Loucy (cell line): ENCODE measurements around the gene XRCC1.

Experiments used
- H2AFZ ChIP-seq: fragments of 200-600 bp; sonication (generic); 2 replicates; pipeline ENCODE4 v1.6.0; 2016; ENCODE audit warnings: antibody characterized with exemption, mild to moderate bottlenecking, low read length, moderate library complexity
- H3F3A ChIP-seq: fragments of 200-600 bp; 2 replicates; pipeline ENCODE4 v1.6.0; 2016; ENCODE audit warnings: antibody characterized with exemption, low read depth, mild to moderate bottlenecking
- H3K27me3 ChIP-seq: fragments of 200-600 bp; sonication (generic); 2 replicates; pipeline ENCODE4 v1.6.1; 2014; ENCODE audit warnings: low read length, mild to moderate bottlenecking; ENCODE audit not compliant: insufficient read depth, poor library complexity, severe bottlenecking
- H3K36me3 ChIP-seq: fragments of 200-600 bp; sonication (generic); 2 replicates; pipeline ENCODE4 v1.6.1; 2016; ENCODE audit warnings: low read length; ENCODE audit not compliant: insufficient read depth
- H3K4me1 ChIP-seq: fragments of 200-600 bp; sonication (generic); 2 replicates; pipeline ENCODE4 v1.5.1; 2014; ENCODE audit warnings: low read length, mild to moderate bottlenecking; ENCODE audit not compliant: insufficient read depth, poor library complexity, severe bottlenecking
- H3K4me2 ChIP-seq: fragments of 200-600 bp; sonication (generic); 2 replicates; pipeline ENCODE4 v1.6.0; 2014; ENCODE audit warnings: antibody characterized with exemption, low read length, low read depth, mild to moderate bottlenecking; ENCODE audit not compliant: poor library complexity, severe bottlenecking
- H3K4me3 ChIP-seq: fragments of 200-600 bp; sonication (generic); 2 replicates; pipeline ENCODE4 v1.5.1; 2014; ENCODE audit warnings: low read length, mild to moderate bottlenecking, mixed read lengths; ENCODE audit not compliant: poor library complexity, severe bottlenecking
- H3K79me2 ChIP-seq: fragments of 200-600 bp; sonication (generic); 2 replicates; pipeline ENCODE4 v1.6.1; 2014; ENCODE audit warnings: low read length; ENCODE audit not compliant: insufficient read depth
- H3K9ac ChIP-seq: fragments of 200-600 bp; sonication (generic); 2 replicates; pipeline ENCODE4 v1.6.0; 2014; ENCODE audit warnings: mild to moderate bottlenecking, low read depth, low read length, moderate library complexity; ENCODE audit not compliant: poor library complexity, severe bottlenecking
- H3K9me2 ChIP-seq: fragments of 200-600 bp; sonication (generic); replicated peaks from 2 replicates; pipeline ENCODE4 v1.6.1; 2016; ENCODE audit warnings: low read depth, low read length, mixed read lengths
- H3K9me3 ChIP-seq: fragments of 200-600 bp; sonication (generic); 2 replicates; pipeline ENCODE4 v1.6.1; 2014; ENCODE audit warnings: mild to moderate bottlenecking, antibody characterized with exemption, low read length, low read depth; ENCODE audit not compliant: insufficient read depth
- H4K20me1 ChIP-seq: fragments of 200-600 bp; sonication (generic); 2 replicates; pipeline ENCODE4 v1.6.0; 2014; ENCODE audit warnings: antibody characterized with exemption, low read length, mild to moderate bottlenecking; ENCODE audit not compliant: insufficient read depth, poor library complexity, severe bottlenecking
- EZH2phosphoT487 ChIP-seq: fragments of 200-600 bp; IDR thresholded peaks from 2 replicates; pipeline ENCODE4 v1.6.1; 2018; ENCODE audit warnings: antibody characterized with exemption, mild to moderate bottlenecking, moderate library complexity, borderline replicate concordance
- TF ChIP-seq, protein P1 (sequence below): fragments of 200-600 bp; sonication (generic); conservative IDR thresholded peaks from 2 replicates; pipeline ENCODE4 v1.5.1; 2014; ENCODE audit warnings: mild to moderate bottlenecking, antibody characterized with exemption, low read length

Gene XRCC1

DNA sequence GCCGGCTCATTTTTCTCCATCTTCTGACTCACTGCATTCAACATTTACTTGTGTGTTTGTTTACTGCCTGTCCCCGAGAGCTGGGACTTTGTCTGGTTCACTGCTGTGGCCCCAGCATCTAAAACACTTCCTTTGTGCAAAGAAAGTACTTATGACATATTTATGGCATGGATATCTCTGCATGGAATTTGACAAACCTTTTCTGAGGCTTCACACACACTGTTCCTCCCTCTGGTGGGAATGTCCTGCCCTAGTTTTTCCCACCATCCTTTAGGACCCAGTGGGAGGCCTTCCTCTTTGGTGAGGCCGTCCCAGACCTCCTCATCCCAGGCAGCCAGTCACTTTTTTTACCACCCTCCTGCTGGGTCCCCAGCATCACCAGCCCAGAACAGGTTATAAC, 35.2 kb upstream of the XRCC1 start:
- Histone ChIP-seq H3K4me2 (no peak overlapping the region), H3K79me2 (peaks cover 64% of the 10 kb centered on the region), H3K36me3 (peaks cover 51% of the 10 kb centered on the region; the same call in 1 of the 2 replicates), H4K20me1 (peaks cover 31% of the 10 kb centered on the region), H3K27me3 (no peaks in the 10 kb centered on the region), H2AFZ (no peak overlapping the region), H3K9ac (no peak overlapping the region), H3K4me3 (no peak overlapping the region), H3K4me1 (peaks cover 5% of the 10 kb centered on the region), H3K9me2 (no peaks in the 10 kb centered on the region), H3F3A (no peaks in the 10 kb centered on the region), H3K9me3 (no peaks in the 10 kb centered on the region)
- TF ChIP-seq EZH2phosphoT487: no peak
- TF ChIP-seq, protein P1, sequence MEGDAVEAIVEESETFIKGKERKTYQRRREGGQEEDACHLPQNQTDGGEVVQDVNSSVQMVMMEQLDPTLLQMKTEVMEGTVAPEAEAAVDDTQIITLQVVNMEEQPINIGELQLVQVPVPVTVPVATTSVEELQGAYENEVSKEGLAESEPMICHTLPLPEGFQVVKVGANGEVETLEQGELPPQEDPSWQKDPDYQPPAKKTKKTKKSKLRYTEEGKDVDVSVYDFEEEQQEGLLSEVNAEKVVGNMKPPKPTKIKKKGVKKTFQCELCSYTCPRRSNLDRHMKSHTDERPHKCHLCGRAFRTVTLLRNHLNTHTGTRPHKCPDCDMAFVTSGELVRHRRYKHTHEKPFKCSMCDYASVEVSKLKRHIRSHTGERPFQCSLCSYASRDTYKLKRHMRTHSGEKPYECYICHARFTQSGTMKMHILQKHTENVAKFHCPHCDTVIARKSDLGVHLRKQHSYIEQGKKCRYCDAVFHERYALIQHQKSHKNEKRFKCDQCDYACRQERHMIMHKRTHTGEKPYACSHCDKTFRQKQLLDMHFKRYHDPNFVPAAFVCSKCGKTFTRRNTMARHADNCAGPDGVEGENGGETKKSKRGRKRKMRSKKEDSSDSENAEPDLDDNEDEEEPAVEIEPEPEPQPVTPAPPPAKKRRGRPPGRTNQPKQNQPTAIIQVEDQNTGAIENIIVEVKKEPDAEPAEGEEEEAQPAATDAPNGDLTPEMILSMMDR: no peak

DNA sequence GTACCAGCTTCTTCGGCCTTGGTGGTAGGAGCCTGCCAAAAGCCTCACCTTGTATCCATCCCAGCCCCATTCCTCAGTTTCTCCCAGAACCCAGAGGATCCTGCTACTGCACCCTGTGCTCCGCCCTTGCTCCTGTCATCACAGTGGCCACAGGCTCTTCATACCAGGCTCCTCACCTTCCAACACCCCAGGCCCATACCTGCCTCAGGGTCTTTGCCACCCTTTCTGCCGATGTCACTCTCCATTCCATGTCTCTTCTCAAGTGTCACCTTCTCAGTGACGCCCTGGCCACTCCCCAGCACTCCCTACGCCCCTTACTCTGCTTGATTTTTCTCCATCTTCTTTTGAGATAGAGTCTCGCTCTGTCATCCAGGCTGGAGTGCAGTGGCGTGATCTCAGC, 34.5 kb upstream of the XRCC1 start:
- Histone ChIP-seq H3K9me3 (no peaks in the 10 kb centered on the region), H3K4me3 (no peak overlapping the region), H2AFZ (no peak overlapping the region), H3K36me3 (peaks cover 52% of the 10 kb centered on the region; the same call in 1 of the 2 replicates), H3K9ac (no peak overlapping the region), H3K4me1 (peaks cover 3% of the 10 kb centered on the region), H3K4me2 (no peak overlapping the region), H3K79me2 (peaks cover 58% of the 10 kb centered on the region), H3F3A (no peaks in the 10 kb centered on the region), H3K27me3 (no peaks in the 10 kb centered on the region), H4K20me1 (peaks cover 27% of the 10 kb centered on the region), H3K9me2 (no peaks in the 10 kb centered on the region)
- TF ChIP-seq, protein P1: no peak
- TF ChIP-seq EZH2phosphoT487: no peak

DNA sequence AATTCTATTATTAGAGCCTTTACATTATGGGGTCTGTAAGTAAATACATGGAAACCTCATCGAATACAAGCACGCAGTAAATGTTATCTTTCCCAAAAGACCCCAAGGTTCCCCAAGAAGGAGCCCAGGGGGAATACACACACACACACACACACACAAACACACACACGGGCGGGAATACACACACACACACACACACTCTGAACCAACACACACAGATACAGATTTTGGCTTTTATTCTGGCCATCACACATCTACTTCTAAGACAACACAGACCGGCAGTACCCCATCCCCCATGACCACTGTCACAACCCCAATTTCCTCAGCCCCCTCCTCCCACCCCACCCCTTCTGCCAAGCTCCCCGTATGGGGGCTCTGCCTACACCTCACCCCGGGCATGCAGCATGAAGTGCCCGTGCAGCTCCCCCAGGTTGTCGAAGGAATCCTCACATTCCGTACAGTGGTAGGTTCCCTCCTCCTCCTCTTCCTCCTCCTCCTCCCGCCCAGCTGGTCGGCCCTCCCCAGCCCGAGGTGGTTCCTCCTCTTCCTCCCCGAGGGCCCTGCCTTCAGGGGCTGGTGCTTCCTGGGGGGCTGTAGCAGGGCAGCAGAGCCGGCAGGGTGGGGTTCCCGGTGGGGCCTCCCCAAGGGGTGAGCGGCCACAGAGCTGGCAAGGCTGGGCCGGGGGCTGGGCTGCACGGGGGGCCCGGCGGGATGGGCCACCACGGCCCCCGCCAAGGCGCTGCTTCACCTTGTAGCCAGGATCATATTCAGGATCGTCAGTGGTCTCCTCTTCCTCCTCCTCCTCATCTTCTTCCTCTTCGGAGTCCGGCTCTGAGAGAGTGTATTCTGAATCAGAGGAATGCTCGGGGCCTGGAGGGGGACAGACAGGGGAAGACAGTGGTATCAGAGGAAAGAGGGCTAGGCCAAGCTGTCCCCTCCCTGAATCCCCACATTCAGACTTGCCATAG, 32.2 kb upstream of the XRCC1 start:
- H3K9ac ChIP-seq: no peak overlapping the region
- no peak overlapping the region for H3K4me3 ChIP-seq
- H3K9me3 ChIP-seq: no peaks in the 10 kb centered on the region
- peaks cover 40% of the 10 kb centered on the region; the same call in 1 of the 2 replicates for H3K36me3 ChIP-seq
- no peaks in the 10 kb centered on the region for H3K4me1 ChIP-seq
- H3K27me3 ChIP-seq: no peaks in the 10 kb centered on the region
- peaks cover 8% of the 10 kb centered on the region for H4K20me1 ChIP-seq
- peaks cover 35% of the 10 kb centered on the region for H3K79me2 ChIP-seq
- H3F3A ChIP-seq: no peaks in the 10 kb centered on the region
- H2AFZ ChIP-seq: no peak overlapping the region
- H3K9me2 ChIP-seq: no peaks in the 10 kb centered on the region
- H3K4me2 ChIP-seq: no peak overlapping the region
- no peak for TF ChIP-seq EZH2phosphoT487
- TF ChIP-seq, protein P1: no peak
